Measurements from ENCODE around the gene WNT8B. TPM values are rescaled to one million over a fixed set of nuclear protein-coding genes. Genes with fewer than 3 reads are reported as not detected.

Gene WNT8B
- 0.14 TPM in 1 of 2 replicates, not detected in the other for total RNA-seq

DNA sequence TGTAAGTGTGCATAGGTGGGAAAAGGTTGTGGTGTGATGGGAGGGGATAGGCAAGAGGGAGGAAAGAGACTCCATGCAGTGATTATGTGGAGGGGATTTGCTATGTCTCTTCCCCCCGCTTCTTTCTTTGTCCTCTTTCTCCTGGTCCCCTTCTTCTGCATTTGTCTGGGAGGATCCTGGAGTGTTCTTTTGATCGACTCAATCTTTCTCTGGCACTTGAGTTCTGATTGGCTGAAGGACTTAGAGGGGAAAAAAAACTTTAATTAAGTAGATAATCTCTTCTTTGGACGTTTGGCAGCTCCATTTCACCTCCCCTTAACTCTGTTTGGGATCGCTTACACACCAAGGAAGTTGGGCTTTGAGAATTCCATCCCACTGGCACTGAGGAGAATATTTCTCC lies at the start of gene WNT8B:
Gene WNT8B (plus strand): TSS at position 301 of the 400 bp plus-strand sequence. CDS start 160 bp downstream, outside the sequence.

GRCh38 chr10:100519311-100520051 lies 56.7 kb downstream of the WNT8B start, which contains the start of gene SEC31B:
Gene SEC31B, minus strand, starts transcription at chr10:100519861. Its CDS starts 2,909 bp downstream, at chr10:100516952.

DNA sequence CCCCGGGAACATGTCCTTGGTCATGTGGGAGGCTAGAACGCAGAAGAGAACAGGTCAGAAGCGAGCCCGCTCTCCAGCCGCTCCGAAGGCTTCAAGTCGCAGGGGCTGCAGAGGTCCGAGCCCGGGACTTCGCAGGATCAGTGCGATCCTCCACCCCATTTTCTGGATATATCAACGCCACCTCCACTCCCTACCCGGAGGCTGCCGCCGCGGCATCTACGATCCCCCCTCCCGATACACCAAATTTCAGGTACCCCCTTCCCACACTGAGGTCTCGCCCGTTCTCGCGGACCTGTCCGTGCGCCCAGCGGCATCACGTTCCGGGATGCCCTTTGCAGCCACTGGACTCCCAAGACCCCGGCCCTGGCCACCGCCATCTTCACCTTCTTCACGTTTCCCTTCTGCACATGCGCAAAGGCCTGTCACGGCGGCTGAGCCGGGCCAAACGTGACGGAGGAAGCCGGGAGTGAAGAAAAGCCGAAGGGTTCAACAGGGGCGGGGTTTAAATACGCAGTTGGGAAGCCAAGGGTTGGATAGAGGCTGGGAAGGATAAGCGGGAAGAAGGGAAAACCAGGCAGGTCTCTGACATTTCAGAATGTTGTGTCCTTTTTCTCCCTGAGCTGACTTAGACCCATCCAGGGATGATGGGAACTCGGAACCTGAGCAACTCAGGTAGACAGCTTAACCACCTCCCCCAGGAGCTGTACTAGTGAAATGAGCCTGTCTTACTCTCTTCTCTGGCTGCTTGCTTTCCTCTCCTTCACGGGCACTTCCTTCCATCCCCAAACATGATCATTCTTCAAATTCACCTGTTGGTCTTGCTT lies 66.9 kb downstream of the WNT8B start, which contains the start of gene NDUFB8:
Gene NDUFB8 (minus strand): TSS at position 397 of the 824 bp plus-strand sequence. CDS start 20 bp downstream, at position 377.

Other genes starting within 250 kb of the WNT8B start
- gene CHUK, start 233.4 kb upstream of the WNT8B start, total RNA-seq, result 16.4 and 16.5 TPM in 2 replicates
- 20.9 and 30.3 TPM in 2 replicates for gene CWF19L1, start 195.4 kb upstream of the WNT8B start, total RNA-seq
- gene BLOC1S2, start 176.3 kb upstream of the WNT8B start, total RNA-seq, result 73.5 and 76.9 TPM in 2 replicates
- not detected in 2 replicates for gene PKD2L1, start 132.8 kb upstream of the WNT8B start, total RNA-seq
- gene SCD, start 115.8 kb upstream of the WNT8B start, total RNA-seq, result 792 and 1,012 TPM in 2 replicates
- gene SEC31B, start 56.9 kb downstream of the WNT8B start, total RNA-seq, result 0.42 and 0.85 TPM in 2 replicates
- gene NDUFB8, start 66.9 kb downstream of the WNT8B start, total RNA-seq, result 269 and 275 TPM in 2 replicates
- 6.6 and 8.4 TPM in 2 replicates for gene HIF1AN, start 72.9 kb downstream of the WNT8B start, total RNA-seq